Neuronal stem cell (in vitro differentiated cells): ENCODE data around the gene FBP2.

Experiments used
- DNase-seq: peaks from one replicate; pipeline ENCODE4 v3.0.0-alpha.2; 2013; ENCODE audit warnings: low spot score
- H2AFZ ChIP-seq: one replicate; pipeline ENCODE4 v1.6.1; 2013; ENCODE audit warnings: mild to moderate bottlenecking, low read length, inconsistent platforms
- H2AK5ac ChIP-seq: 2 replicates; pipeline ENCODE4 v1.6.1; 2013; ENCODE audit warnings: low read depth, mild to moderate bottlenecking, inconsistent platforms, low read length, moderate library complexity, mixed read lengths
- H2BK120ac ChIP-seq: 2 replicates; pipeline ENCODE4 v1.6.1; 2013; ENCODE audit warnings: low read depth, mild to moderate bottlenecking, inconsistent platforms, low read length, moderate library complexity, mixed read lengths
- H2BK12ac ChIP-seq: one replicate; pipeline ENCODE4 v1.6.1; 2013; ENCODE audit warnings: low read length, inconsistent platforms
- H2BK15ac ChIP-seq: 2 replicates; pipeline ENCODE4 v1.6.1; 2013; ENCODE audit warnings: mild to moderate bottlenecking, low read length, inconsistent platforms, mixed read lengths
- H2BK5ac ChIP-seq: one replicate; pipeline ENCODE4 v1.6.1; 2013; ENCODE audit warnings: inconsistent platforms, mild to moderate bottlenecking, low read length, moderate library complexity
- H3K14ac ChIP-seq: one replicate; pipeline ENCODE4 v1.6.1; 2013; ENCODE audit warnings: low read length, inconsistent platforms
- H3K18ac ChIP-seq: 2 replicates; pipeline ENCODE4 v1.6.1; 2013; ENCODE audit warnings: low read length, inconsistent platforms
- H3K23ac ChIP-seq: 2 replicates; pipeline ENCODE4 v1.6.1; 2013; ENCODE audit warnings: low read depth, mild to moderate bottlenecking, mixed read lengths, low read length, inconsistent platforms; ENCODE audit not compliant: poor library complexity
- H3K27ac ChIP-seq: replicated peaks from 3 replicates; pipeline ENCODE4 v1.5.1; 2013; ENCODE audit warnings: low read length, inconsistent platforms
- H3K27me3 ChIP-seq, 3 experiments: 2 replicates each; pipeline ENCODE4 v1.6.1; 2013; ENCODE audit warnings: low read length in 3 of 3, mild to moderate bottlenecking in 2 of 3, inconsistent platforms in 1 of 3, low read depth in 1 of 3, mixed read lengths in 1 of 3, moderate library complexity in 1 of 3; ENCODE audit not compliant: control insufficient read depth in 3 of 3, insufficient read depth in 3 of 3
- H3K36me3 ChIP-seq, 2 donors: replicated peaks in 1 of 2; 2 replicates each; pipeline ENCODE4 v1.6.1; 2013; ENCODE audit warnings: low read length in 2 of 2; ENCODE audit not compliant: control insufficient read depth in 2 of 2, insufficient read depth in 2 of 2
- H3K4ac ChIP-seq: 2 replicates; pipeline ENCODE4 v1.6.1; 2013; ENCODE audit warnings: inconsistent platforms, mild to moderate bottlenecking, low read length, moderate library complexity
- H3K4me1 ChIP-seq, 2 donors: 1 replicate in 1 of 2; 2 replicates in 1 of 2; pipeline ENCODE4 v1.6.1; 2013; ENCODE audit warnings: low read length in 2 of 2, low read depth in 1 of 2; ENCODE audit not compliant: control insufficient read depth in 2 of 2, insufficient read depth in 1 of 2
- H3K4me2 ChIP-seq: one replicate; pipeline ENCODE4 v1.6.1; 2013; ENCODE audit warnings: mild to moderate bottlenecking, low read length, inconsistent platforms; ENCODE audit not compliant: insufficient read depth, poor library complexity, severe bottlenecking
- H3K4me3 ChIP-seq, 2 donors: 2 replicates each; pipeline ENCODE4 v1.5.1; 2013; ENCODE audit warnings: low read length in 2 of 2, mild to moderate bottlenecking in 2 of 2, inconsistent platforms in 1 of 2, moderate library complexity in 1 of 2
- H3K79me1 ChIP-seq: one replicate; pipeline ENCODE4 v1.6.1; 2013; ENCODE audit warnings: low read depth, mild to moderate bottlenecking, inconsistent platforms, low read length, moderate library complexity
- H3K9ac ChIP-seq: one replicate; pipeline ENCODE4 v1.6.1; 2013; ENCODE audit warnings: mild to moderate bottlenecking, low read depth, low read length, inconsistent platforms; ENCODE audit not compliant: poor library complexity
- H3K9me3 ChIP-seq, 2 donors: replicated peaks in 1 of 2; 2 replicates each; pipeline versions ENCODE3 to v1.6.1; 2013; ENCODE audit warnings: low read length in 2 of 2, mild to moderate bottlenecking in 2 of 2, inconsistent platforms in 1 of 2, low read depth in 1 of 2, mixed read lengths in 1 of 2, moderate library complexity in 1 of 2; ENCODE audit not compliant: control insufficient read depth in 2 of 2, insufficient read depth in 1 of 2
- H4K8ac ChIP-seq: one replicate; pipeline ENCODE4 v1.6.1; 2013; ENCODE audit warnings: low read depth, mild to moderate bottlenecking, inconsistent platforms, low read length, moderate library complexity
- H4K91ac ChIP-seq: one replicate; pipeline ENCODE4 v1.6.1; 2013; ENCODE audit warnings: low read length, low read depth, mild to moderate bottlenecking, inconsistent platforms; ENCODE audit not compliant: poor library complexity
- WGBS, 2 donors: extraction: QIAGEN DNeasy Blood & Tissue Kit; methylation state at CpG; one replicate each; pipeline ENCODE4 v1.1.7; 2013; ENCODE audit warnings: missing lambda C conversion rate in 2 of 2, mixed read lengths in 1 of 2; ENCODE audit not compliant: insufficient read length in 2 of 2, insufficient replicate concordance in 1 of 2; ENCODE audit errors: extremely low coverage in 2 of 2; 5-methylcytosine and 5-hydroxymethylcytosine counted together

The FBP2 gene

DNA sequence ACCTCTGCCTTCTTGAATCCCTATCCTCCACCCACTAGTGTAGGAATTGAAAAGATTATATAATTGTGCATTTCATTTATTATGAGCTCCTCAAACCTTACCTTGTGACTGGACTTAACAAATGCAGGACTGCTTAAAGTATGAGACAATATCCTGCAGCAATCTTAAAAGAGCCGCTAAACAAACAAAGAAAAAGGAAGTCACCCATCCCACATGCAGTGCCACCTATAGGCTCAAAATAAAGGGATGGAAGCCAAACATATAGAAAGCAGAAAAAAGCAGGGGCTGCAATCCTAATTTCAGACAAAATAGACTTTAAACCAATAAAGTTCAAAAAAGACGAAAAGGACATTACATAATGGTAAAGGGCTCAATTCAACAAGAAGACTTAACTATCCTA is 30.1 kb downstream of the FBP2 start:
- H3K23ac ChIP-seq = no peak overlapping the region
- H3K14ac ChIP-seq = no peak overlapping the region
- WGBS, 2 donors = no CpG with 5 or more reads among the region's 2 CpGs
- H3K79me1 ChIP-seq = no peaks in the 10 kb centered on the region
- H2AK5ac ChIP-seq = no peak overlapping the region
- H3K18ac ChIP-seq = no peak overlapping the region
- no peak overlapping the region for H3K4me2 ChIP-seq
- H3K4me1 ChIP-seq = no peaks in the 10 kb centered on the region
- H3K9ac ChIP-seq = no peak overlapping the region
- H4K91ac ChIP-seq = no peak overlapping the region
- H3K4me3 ChIP-seq = no peak overlapping the region
- H4K8ac ChIP-seq = no peak overlapping the region
- no peak overlapping the region for H2BK12ac ChIP-seq
- no peaks in the 10 kb centered on the region for H3K27me3 ChIP-seq
- H2BK5ac ChIP-seq = no peak overlapping the region
- no peak overlapping the region for H3K4ac ChIP-seq
- DNase-seq = no peak
- peaks cover 4 to 44% of the 10 kb centered on the region in 2 donors for H3K36me3 ChIP-seq
- H2BK15ac ChIP-seq = no peak overlapping the region
- H2BK120ac ChIP-seq = no peak overlapping the region
- H3K9me3 ChIP-seq = peaks cover 0 to 1% of the 10 kb centered on the region in 2 donors
- H3K27ac ChIP-seq = no peak overlapping the region
- H2AFZ ChIP-seq = no peak overlapping the region

DNA sequence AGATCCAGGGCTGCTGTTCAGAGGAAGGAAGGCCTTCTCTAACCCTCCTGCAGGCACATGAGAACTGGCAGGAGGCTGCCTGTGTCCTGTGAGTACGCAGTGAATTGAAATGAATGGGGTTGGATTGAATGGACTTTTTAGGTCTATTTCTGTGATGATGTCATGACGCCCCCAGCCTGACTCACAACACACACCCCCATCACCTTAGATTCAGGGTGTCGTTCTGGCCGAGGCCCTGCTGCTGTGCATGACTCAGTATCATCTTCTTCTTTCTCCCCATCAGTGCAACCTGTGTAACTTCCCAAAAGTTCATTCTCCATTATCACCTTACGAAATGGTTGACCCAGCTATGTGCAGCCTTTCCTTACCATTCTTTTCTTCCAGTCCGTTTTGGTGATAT is 33.4 kb downstream of the FBP2 start:
- Histone ChIP-seq H2BK5ac (no peak overlapping the region), H4K8ac (no peak overlapping the region), H3K27me3 (no peaks in the 10 kb centered on the region), H3K4me1 (peaks cover 0 to 1% of the 10 kb centered on the region in 2 donors), H3K9ac (no peak overlapping the region), H2AK5ac (no peak overlapping the region), H3K9me3 (peaks cover 0 to 1% of the 10 kb centered on the region in 2 donors), H3K79me1 (no peaks in the 10 kb centered on the region), H2BK12ac (no peak overlapping the region), H3K4me3 (no peak overlapping the region), H3K4ac (no peak overlapping the region), H2BK120ac (no peak overlapping the region), H3K4me2 (no peak overlapping the region), H3K18ac (no peak overlapping the region), H3K23ac (no peak overlapping the region), H4K91ac (no peak overlapping the region), H3K14ac (no peak overlapping the region), H2AFZ (no peak overlapping the region), H2BK15ac (no peak overlapping the region), H3K36me3 (peaks cover 4 to 46% of the 10 kb centered on the region in 2 donors), H3K27ac (no peak overlapping the region)
- DNase-seq = no peak
- no CpG with 5 or more reads among the region's 6 CpGs for WGBS, 2 donors

DNA sequence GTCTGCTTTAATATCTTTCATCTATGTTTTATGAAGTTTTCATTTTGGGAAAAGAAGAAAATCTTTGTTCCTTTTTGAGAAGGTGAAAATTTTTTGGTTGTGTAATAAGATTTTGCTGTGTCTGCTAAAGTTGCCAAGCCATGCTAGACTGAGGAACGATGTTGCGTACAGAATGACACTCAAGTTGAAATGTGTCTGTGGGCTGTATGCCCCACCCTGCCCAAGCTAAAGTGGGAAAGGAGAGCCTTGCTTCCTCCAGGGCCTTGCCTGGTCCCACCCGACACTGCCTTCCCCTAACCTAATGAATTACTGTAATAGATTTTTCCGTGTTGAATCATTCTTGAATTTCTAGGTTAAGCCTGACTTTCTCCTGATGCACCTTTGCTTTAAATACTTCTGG is 36.2 kb downstream of the FBP2 start:
- H2BK5ac ChIP-seq = no peak overlapping the region
- H3K18ac ChIP-seq = no peak overlapping the region
- no peak overlapping the region for H2BK12ac ChIP-seq
- H3K27me3 ChIP-seq = no peaks in the 10 kb centered on the region
- H4K91ac ChIP-seq = no peak overlapping the region
- no peak overlapping the region for H2AFZ ChIP-seq
- H3K4me1 ChIP-seq = peaks cover 2 to 4% of the 10 kb centered on the region in 2 donors
- H3K27ac ChIP-seq = no peak overlapping the region
- H3K9me3 ChIP-seq = peaks cover 0 to 1% of the 10 kb centered on the region in 2 donors
- H3K4me3 ChIP-seq = no peak overlapping the region
- H2BK15ac ChIP-seq = no peak overlapping the region
- H3K4ac ChIP-seq = no peak overlapping the region
- H3K4me2 ChIP-seq = no peak overlapping the region
- no peak overlapping the region for H3K14ac ChIP-seq
- H3K79me1 ChIP-seq = peaks cover 10% of the 10 kb centered on the region
- WGBS, 2 donors = no CpG with 5 or more reads among the region's 4 CpGs
- H3K36me3 ChIP-seq = peaks cover 2 to 32% of the 10 kb centered on the region in 2 donors
- H3K9ac ChIP-seq = no peak overlapping the region
- no peak overlapping the region for H2BK120ac ChIP-seq
- no peak overlapping the region for H3K23ac ChIP-seq
- H2AK5ac ChIP-seq = no peak overlapping the region
- no peak for DNase-seq
- H4K8ac ChIP-seq = no peak overlapping the region

DNA sequence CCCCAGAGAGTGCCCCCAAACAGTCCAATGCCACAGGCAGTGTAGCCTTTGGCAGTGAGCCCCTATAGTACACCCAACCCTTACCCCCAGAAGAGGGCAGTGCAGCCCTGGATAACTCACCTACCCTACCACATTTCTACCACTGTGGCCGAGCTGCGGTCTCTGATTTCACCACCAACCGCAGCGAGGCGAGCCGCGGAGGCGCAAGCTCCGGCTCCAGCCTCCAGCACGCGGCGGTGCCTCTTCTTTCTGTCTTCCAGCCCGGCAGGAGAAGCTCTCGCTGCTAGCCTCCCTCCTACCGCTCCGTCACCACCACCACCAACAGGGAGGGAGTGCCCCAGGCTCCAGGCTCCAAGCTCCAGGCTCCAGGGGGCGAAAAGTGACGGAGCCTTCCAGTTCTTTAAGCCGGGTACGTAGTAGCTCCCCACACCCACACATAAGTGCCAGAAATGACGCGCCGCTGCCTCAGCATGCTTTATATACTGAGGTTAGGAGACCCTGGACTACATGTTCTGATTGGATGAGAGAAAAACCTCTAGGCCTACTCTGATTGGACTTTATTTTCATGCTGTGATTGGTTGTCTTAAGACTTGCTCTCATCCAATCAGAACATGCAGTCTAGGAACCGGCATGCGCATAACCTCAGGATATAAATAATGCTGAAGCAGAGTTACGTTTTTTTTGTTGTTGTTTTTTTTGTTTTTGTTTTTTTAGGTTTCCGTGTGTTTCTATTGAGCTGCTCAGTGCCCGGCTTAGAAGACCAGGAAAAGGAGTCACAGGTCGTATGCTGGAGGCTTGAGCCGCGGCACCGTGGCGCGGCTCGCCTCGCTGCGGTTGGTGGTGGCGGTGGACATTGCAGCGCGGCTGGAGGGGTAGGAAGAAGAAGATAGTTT is 38.9 kb downstream of the FBP2 start, which contains the start of gene PCAT7:
TSS of gene PCAT7 (plus strand) at position 645 of the 893 bp plus-strand sequence.
- Histone ChIP-seq H2BK12ac (no peak within 1 kb of the TSS), H3K4me2 (peak within 1 kb of the TSS; percentile 84), H3K9me3 (peaks cover 1 to 2% of the 10 kb centered on the region in 2 donors), H2BK5ac (no peak within 1 kb of the TSS), H3K4me3 (peak within 1 kb of the TSS; percentile 73 to 86), H3K4me1 (peaks cover 2 to 4% of the 10 kb centered on the region in 2 donors), H4K8ac (no peak within 1 kb of the TSS), H3K27ac (peak within 1 kb of the TSS; percentile 81), H3K4ac (no peak within 1 kb of the TSS), H2AFZ (peak within 1 kb of the TSS; percentile 95), H4K91ac (peak within 1 kb of the TSS; percentile 85), H3K36me3 (peaks cover 2 to 14% of the 10 kb centered on the region in 2 donors), H3K18ac (peak within 1 kb of the TSS; percentile 91), H2BK15ac (peak within 1 kb of the TSS; percentile 83), H3K27me3 (no peaks in the 10 kb centered on the region), H3K9ac (peak within 1 kb of the TSS; percentile 78), H3K23ac (peak within 1 kb of the TSS; percentile 48), H3K14ac (peak within 1 kb of the TSS; percentile 31), H2AK5ac (peak within 1 kb of the TSS; percentile 65), H2BK120ac (peak within 1 kb of the TSS; percentile 52), H3K79me1 (peaks cover 10% of the 10 kb centered on the region)
- peak; percentile 81 for DNase-seq
- no CpG with 5 or more reads among the region's 40 CpGs for WGBS, 2 donors
